H9 (cell line): ENCODE data around the gene OR52K2. TPM values are rescaled to one million over a fixed set of nuclear protein-coding genes. Genes with fewer than 3 reads are reported as not detected.

Experiments used
- DNase-seq: peaks from one replicate; pipeline ENCODE4 v3.0.0-alpha.2; 2017
- H2AFZ ChIP-seq: one replicate; pipeline ENCODE4 v1.6.1; 2013; ENCODE audit warnings: mild to moderate bottlenecking, low read length, control low read depth, moderate library complexity
- H2AK5ac ChIP-seq: 2 replicates; pipeline ENCODE4 v1.6.1; 2013; ENCODE audit warnings: low read length, control low read depth, mixed read lengths; ENCODE audit not compliant: insufficient read length
- H2BK120ac ChIP-seq: one replicate; pipeline ENCODE4 v1.6.1; 2013; ENCODE audit warnings: low read depth, mild to moderate bottlenecking, low read length, control low read depth, inconsistent platforms; ENCODE audit not compliant: poor library complexity, severe bottlenecking
- H2BK12ac ChIP-seq: 2 replicates; pipeline ENCODE4 v1.6.1; 2013; ENCODE audit warnings: low read length, control low read depth, mixed read lengths, low read depth; ENCODE audit not compliant: insufficient read length
- H2BK15ac ChIP-seq: 2 replicates; pipeline ENCODE4 v1.6.1; 2013; ENCODE audit warnings: low read depth, low read length, control low read depth
- H2BK20ac ChIP-seq: one replicate; pipeline ENCODE4 v1.6.1; 2013; ENCODE audit warnings: low read depth, mild to moderate bottlenecking, low read length, control low read depth, inconsistent platforms; ENCODE audit not compliant: poor library complexity, severe bottlenecking
- H2BK5ac ChIP-seq: 2 replicates; pipeline ENCODE4 v1.6.1; 2013; ENCODE audit warnings: low read length, control low read depth, mixed read lengths; ENCODE audit not compliant: insufficient read length
- H3K14ac ChIP-seq: 2 replicates; pipeline ENCODE4 v1.6.1; 2013; ENCODE audit warnings: low read length, control low read depth; ENCODE audit not compliant: insufficient read depth
- H3K18ac ChIP-seq: 2 replicates; pipeline ENCODE4 v1.6.1; 2013; ENCODE audit warnings: low read depth, mild to moderate bottlenecking, mixed read lengths, low read length, control low read depth; ENCODE audit not compliant: insufficient read length
- H3K23ac ChIP-seq: 2 replicates; pipeline ENCODE4 v1.6.1; 2013; ENCODE audit warnings: low read length, control low read depth, mixed read lengths, low read depth; ENCODE audit not compliant: insufficient read length
- H3K23me2 ChIP-seq: 2 replicates; pipeline ENCODE4 v1.6.1; 2013; ENCODE audit warnings: low read depth, mild to moderate bottlenecking, mixed read lengths, low read length, control low read depth; ENCODE audit not compliant: insufficient read length, poor library complexity, severe bottlenecking
- H3K27ac ChIP-seq: 2 replicates; pipeline ENCODE4 v1.5.1; 2013; ENCODE audit warnings: low read length, control low read depth, mixed read lengths, low read depth; ENCODE audit not compliant: insufficient read length
- H3K27me3 ChIP-seq: 2 replicates; pipeline ENCODE4 v1.6.1; 2013; ENCODE audit warnings: low read length, control low read depth, inconsistent platforms; ENCODE audit not compliant: insufficient read depth
- H3K4ac ChIP-seq: 2 replicates; pipeline ENCODE4 v1.6.1; 2013; ENCODE audit warnings: low read depth, mild to moderate bottlenecking, control low read depth, inconsistent platforms, low read length, moderate library complexity
- H3K4me1 ChIP-seq: 2 replicates; pipeline ENCODE4 v1.6.1; 2013; ENCODE audit warnings: low read length, control low read depth, inconsistent platforms; ENCODE audit not compliant: insufficient read depth
- H3K4me2 ChIP-seq: 2 replicates; pipeline ENCODE4 v1.6.1; 2013; ENCODE audit warnings: low read length, control low read depth, mixed read lengths; ENCODE audit not compliant: insufficient read length, insufficient read depth
- H3K56ac ChIP-seq: 2 replicates; pipeline ENCODE4 v1.6.1; 2013; ENCODE audit warnings: low read depth, mild to moderate bottlenecking, mixed read lengths, low read length, control low read depth; ENCODE audit not compliant: insufficient read length
- H3K79me1 ChIP-seq: 2 replicates; pipeline ENCODE4 v1.6.1; 2013; ENCODE audit warnings: low read depth, mild to moderate bottlenecking, moderate library complexity, low read length, control low read depth, inconsistent platforms; ENCODE audit not compliant: insufficient read depth, poor library complexity, severe bottlenecking
- H3K79me2 ChIP-seq: 2 replicates; pipeline ENCODE4 v1.6.1; 2013; ENCODE audit warnings: low read length, control low read depth, inconsistent platforms; ENCODE audit not compliant: insufficient read depth
- H3K9ac ChIP-seq: 2 replicates; pipeline ENCODE4 v1.6.1; 2013; ENCODE audit warnings: low read length, control low read depth, mixed read lengths; ENCODE audit not compliant: insufficient read length; ENCODE audit errors: extremely low read depth
- H3K9me3 ChIP-seq: one replicate; pipeline ENCODE4 v1.6.1; 2013; ENCODE audit warnings: low read depth, low read length, inconsistent platforms; ENCODE audit not compliant: control insufficient read depth
- H3T11ph ChIP-seq: one replicate; pipeline ENCODE4 v1.6.1; 2013; ENCODE audit warnings: mild to moderate bottlenecking, low read length, control low read depth, inconsistent platforms
- H4K20me1 ChIP-seq: one replicate; pipeline ENCODE4 v1.6.1; 2013; ENCODE audit not compliant: control insufficient read depth, insufficient read length, insufficient read depth
- H4K5ac ChIP-seq: 2 replicates; pipeline ENCODE4 v1.6.1; 2013; ENCODE audit warnings: low read depth, mild to moderate bottlenecking, mixed read lengths, low read length, control low read depth; ENCODE audit not compliant: insufficient read length
- H4K8ac ChIP-seq: replicated peaks from 2 replicates; pipeline ENCODE4 v1.6.1; 2013; ENCODE audit warnings: low read length, control low read depth, mixed read lengths, low read depth; ENCODE audit not compliant: insufficient read length
- H4K91ac ChIP-seq: 2 replicates; pipeline ENCODE4 v1.6.1; 2013; ENCODE audit warnings: low read depth, mild to moderate bottlenecking, moderate library complexity, mixed read lengths, low read length, control low read depth; ENCODE audit not compliant: insufficient read length
- H3K27ac Mint-ChIP-seq, 3 experiments: 2 replicates in 2 of 3; 3 replicates in 1 of 3; pipeline ENCODE4 v1.8.0; 2020 to 2021; ENCODE audit warnings: mixed read lengths in 3 of 3, mild to moderate bottlenecking in 1 of 3, moderate library complexity in 1 of 3
- H3K27me3 Mint-ChIP-seq: 2 replicates; pipeline ENCODE4 v1.8.0; 2021; ENCODE audit warnings: low read depth, mild to moderate bottlenecking, moderate library complexity, mixed read lengths
- H3K36me3 Mint-ChIP-seq, 3 experiments: 2 replicates in 2 of 3; 3 replicates in 1 of 3; pipeline ENCODE4 v1.8.0; 2020 to 2021; ENCODE audit warnings: low read depth in 3 of 3, mixed read lengths in 3 of 3; ENCODE audit not compliant: insufficient read depth in 1 of 3
- H3K4me1 Mint-ChIP-seq, 2 experiments: 2 replicates each; pipeline ENCODE4 v1.8.0; 2020; ENCODE audit warnings: mixed read lengths in 2 of 2
- H3K4me3 Mint-ChIP-seq, 2 experiments: 2 replicates in 1 of 2; 3 replicates in 1 of 2; pipeline ENCODE4 v1.8.0; 2020 to 2021; ENCODE audit warnings: mild to moderate bottlenecking in 2 of 2, mixed read lengths in 2 of 2, moderate library complexity in 1 of 2
- H3K9me3 Mint-ChIP-seq, 2 experiments: 2 replicates in 1 of 2; 3 replicates in 1 of 2; pipeline ENCODE4 v1.8.0; 2020; ENCODE audit warnings: mild to moderate bottlenecking in 2 of 2, mixed read lengths in 2 of 2, moderate library complexity in 1 of 2
- CTCF ChIP-seq: fragments of 200-600 bp; sonication (generic); conservative IDR thresholded peaks from 3 replicates; pipeline ENCODE4 v1.8.0; 2021; ENCODE audit warnings: antibody characterized with exemption, mild to moderate bottlenecking
- WGBS: extraction: QIAGEN DNeasy Blood & Tissue Kit; methylation state at CpG from one replicate; pipeline ENCODE4 v1.1.7; 2013; ENCODE audit warnings: missing lambda C conversion rate, low lambda C conversion rate, mixed read lengths; ENCODE audit not compliant: insufficient read length; ENCODE audit errors: extremely low coverage; 5-methylcytosine and 5-hydroxymethylcytosine counted together
- total RNA-seq: library from RNA; stranded (reverse); gene quantifications from 2 replicates; pipeline ENCODE4 v1.2.1, GENCODE V29; 2021

OR52K2 gene
- total RNA-seq, 1 experiment from 2014 or later, result not detected

GRCh38 chr11:4436411-4436810 is 12.7 kb upstream of the OR52K2 start:
- TF ChIP-seq CTCF, result no peak
- Histone ChIP-seq H4K20me1 (no peaks in the 10 kb centered on the region), H4K91ac (no peak overlapping the region), H2BK5ac (no peak overlapping the region), H3K79me2 (no peaks in the 10 kb centered on the region), H3K23ac (no peak overlapping the region), H2AFZ (no peak overlapping the region), H2BK12ac (no peak overlapping the region), H2BK15ac (no peak overlapping the region), H3T11ph (no peak overlapping the region), H3K4me2 (no peak overlapping the region), H3K56ac (no peak overlapping the region), H3K14ac (no peak overlapping the region), H4K5ac (no peak overlapping the region), H4K8ac (no peak overlapping the region), H3K18ac (no peak overlapping the region), H3K27ac (no peak overlapping the region), H2AK5ac (no peak overlapping the region), H3K4ac (no peak overlapping the region), H3K9ac (no peak overlapping the region), H3K27me3 (no peaks in the 10 kb centered on the region), H2BK120ac (no peak overlapping the region), H3K79me1 (no peaks in the 10 kb centered on the region), H3K9me3 (no peaks in the 10 kb centered on the region), H3K23me2 (no peaks in the 10 kb centered on the region), H3K4me1 (no peaks in the 10 kb centered on the region; the same call in none of the 2 replicates), H2BK20ac (no peak overlapping the region)
- Mint-ChIP-seq H3K27me3 (no peaks in the 10 kb centered on the region), H3K4me1 (peaks cover 6 to 15% of the 10 kb centered on the region in 2 experiments), H3K4me3 (no peak overlapping the region), H3K27ac (no peak overlapping the region), H3K36me3 (no peaks in the 10 kb centered on the region), H3K9me3 (no peaks in the 10 kb centered on the region)
- WGBS, result no CpG with 5 or more reads among the region's 1 CpG
- no peak for DNase-seq
